GM21447 (cell line): ENCODE data around the gene SERPINB7.
"Not testable (repeated sequence)": the region's sequence is repeated elsewhere in the genome, so short reads cannot be mapped to it uniquely, and the experiment has no call there.

ENCODE experiments used
- ATAC-seq: cut with Tn5 transposase; IDR thresholded peaks from one replicate; pipeline ENCODE4 v1.9.1; 2021; ENCODE audit not compliant: unreplicated experiment

The SERPINB7 gene

GRCh38 chr18:63775166-63775730 is at the start of gene SERPINB7:
TSS of gene SERPINB7 (plus strand) at chr18:63775418. CDS start at chr18:63782373, 6,955 bp downstream.
- ATAC-seq = no peak

GRCh38 chr18:63725682-63726480 is 49.3 kb upstream of the SERPINB7 start:
- no peak for ATAC-seq

- ATAC-seq = no peak
Measured at GRCh38 chr18:63730773-63731172, 44.4 kb upstream of the SERPINB7 start.

GRCh38 chr18:63731215-63731614 is 44.0 kb upstream of the SERPINB7 start:
- ATAC-seq = no peak

GRCh38 chr18:63736876-63737275 is 38.3 kb upstream of the SERPINB7 start:
- no peak for ATAC-seq

GRCh38 chr18:63741769-63742168 is 33.4 kb upstream of the SERPINB7 start:
- ATAC-seq = no peak

- no peak for ATAC-seq
Measured at GRCh38 chr18:63747006-63747405, 28.2 kb upstream of the SERPINB7 start.

- no peak for ATAC-seq
Measured at GRCh38 chr18:63749489-63749888, 25.7 kb upstream of the SERPINB7 start.

- ATAC-seq = no peak
Measured at GRCh38 chr18:63752636-63753035, 22.6 kb upstream of the SERPINB7 start.

GRCh38 chr18:63753676-63754075 is 21.5 kb upstream of the SERPINB7 start:
- ATAC-seq = no peak

- ATAC-seq = no peak
Measured at GRCh38 chr18:63757541-63757940, 17.7 kb upstream of the SERPINB7 start.

- no peak for ATAC-seq
Measured at GRCh38 chr18:63758615-63759240, 16.5 kb upstream of the SERPINB7 start.

- ATAC-seq = not testable (repeated sequence)
Measured at GRCh38 chr18:63759786-63760185, 15.4 kb upstream of the SERPINB7 start.

- no peak for ATAC-seq
Measured at GRCh38 chr18:63762518-63762917, 12.7 kb upstream of the SERPINB7 start.

- ATAC-seq = no peak
Measured at GRCh38 chr18:63763831-63764600, 11.2 kb upstream of the SERPINB7 start.

GRCh38 chr18:63765837-63766236 is 9.4 kb upstream of the SERPINB7 start:
- ATAC-seq = no peak

- ATAC-seq = no peak
Measured at GRCh38 chr18:63773551-63773950, 1.7 kb upstream of the SERPINB7 start.

- ATAC-seq = no peak
Measured at GRCh38 chr18:63774511-63774910, 707 bp upstream of the SERPINB7 start.

- no peak for ATAC-seq
Measured at GRCh38 chr18:63779386-63779785, 4.2 kb downstream of the SERPINB7 start.

- no peak for ATAC-seq
Measured at GRCh38 chr18:63783394-63783793, 8.2 kb downstream of the SERPINB7 start.

- ATAC-seq = no peak
Measured at GRCh38 chr18:63784787-63785452, 9.7 kb downstream of the SERPINB7 start.
